Uterus (tissue), 4 donors: ENCODE data around the gene HCK. TPM values are rescaled to one million over a fixed set of nuclear protein-coding genes. Genes with fewer than 3 reads are reported as not detected.

ENCODE experiments used
- DNase-seq, 2 donors: peaks; one replicate each; pipeline ENCODE4 v3.0.0-alpha.2; 2019 to 2020
- H3K27ac ChIP-seq, 2 donors: fragments of 200-600 bp; sonication (generic); 1 replicate in 1 of 2; 2 replicates in 1 of 2; pipeline ENCODE4 v1.5.1; 2016 to 2018
- H3K27me3 ChIP-seq, 2 donors: fragments of 200-600 bp; sonication (generic); one replicate each; pipeline ENCODE4 v1.5.1; 2018 to 2019; ENCODE audit warnings: control low read depth in 1 of 2
- H3K36me3 ChIP-seq, 2 donors: fragments of 200-600 bp; sonication (generic); one replicate each; pipeline ENCODE4 v1.5.1; 2019; ENCODE audit warnings: control low read depth in 1 of 2
- H3K4me1 ChIP-seq, 2 donors: fragments of 200-600 bp; sonication (generic); one replicate each; pipeline ENCODE4 v1.5.1; 2018 to 2019; ENCODE audit warnings: control low read depth in 1 of 2
- H3K4me3 ChIP-seq, 2 donors: fragments of 200-600 bp; sonication (generic); 1 replicate in 1 of 2; 2 replicates in 1 of 2; pipeline ENCODE4 v1.5.1; 2018 to 2019; ENCODE audit warnings: mild to moderate bottlenecking in 1 of 2
- H3K9me3 ChIP-seq, 2 donors: fragments of 200-600 bp; sonication (generic); one replicate each; pipeline ENCODE4 v1.5.1; 2019; ENCODE audit warnings: control low read depth in 1 of 2
- POLR2A ChIP-seq, 2 donors: fragments of 450-650 bp; IDR thresholded peaks; one replicate each; pipeline ENCODE4 v1.6.1; 2016; ENCODE audit warnings: antibody characterized with exemption in 2 of 2, mild to moderate bottlenecking in 1 of 2, moderate library complexity in 1 of 2
- intact Hi-C: fragments of 100-400 bp; cut with DNase I; formaldehyde crosslinking; loops from one replicate; pipeline ENCODE4 v1.15.1; 2023; ENCODE audit warnings: low total_unique reads
- total RNA-seq, 4 donors: library from RNA; depleted of rRNA in 3 of 4; stranded (reverse); fragments of >200 nt in 3 of 4; gene quantifications; one replicate each; pipeline versions ENCODE4 v1.1.0 to v1.2.4, GENCODE V29; 2014 to 2023
- TF ChIP-seq, protein P1 (sequence below), 4 experiments: fragments of 200-600 bp in 2 of 4; fragments of 450-650 bp in 2 of 4; sonication (generic) in 2 of 4; IDR thresholded peaks; one replicate each; pipeline ENCODE4 v1.5.1; 2016 to 2019; ENCODE audit warnings: antibody characterized with exemption in 4 of 4, mild to moderate bottlenecking in 2 of 4, moderate library complexity in 1 of 4
- donor health status: DM: yes; HTN: yes; CAD: no.

HCK gene
- total RNA-seq, 4 donors from 2014 or later, result 1.3 to 7.0 (median 4.1) TPM

DNA sequence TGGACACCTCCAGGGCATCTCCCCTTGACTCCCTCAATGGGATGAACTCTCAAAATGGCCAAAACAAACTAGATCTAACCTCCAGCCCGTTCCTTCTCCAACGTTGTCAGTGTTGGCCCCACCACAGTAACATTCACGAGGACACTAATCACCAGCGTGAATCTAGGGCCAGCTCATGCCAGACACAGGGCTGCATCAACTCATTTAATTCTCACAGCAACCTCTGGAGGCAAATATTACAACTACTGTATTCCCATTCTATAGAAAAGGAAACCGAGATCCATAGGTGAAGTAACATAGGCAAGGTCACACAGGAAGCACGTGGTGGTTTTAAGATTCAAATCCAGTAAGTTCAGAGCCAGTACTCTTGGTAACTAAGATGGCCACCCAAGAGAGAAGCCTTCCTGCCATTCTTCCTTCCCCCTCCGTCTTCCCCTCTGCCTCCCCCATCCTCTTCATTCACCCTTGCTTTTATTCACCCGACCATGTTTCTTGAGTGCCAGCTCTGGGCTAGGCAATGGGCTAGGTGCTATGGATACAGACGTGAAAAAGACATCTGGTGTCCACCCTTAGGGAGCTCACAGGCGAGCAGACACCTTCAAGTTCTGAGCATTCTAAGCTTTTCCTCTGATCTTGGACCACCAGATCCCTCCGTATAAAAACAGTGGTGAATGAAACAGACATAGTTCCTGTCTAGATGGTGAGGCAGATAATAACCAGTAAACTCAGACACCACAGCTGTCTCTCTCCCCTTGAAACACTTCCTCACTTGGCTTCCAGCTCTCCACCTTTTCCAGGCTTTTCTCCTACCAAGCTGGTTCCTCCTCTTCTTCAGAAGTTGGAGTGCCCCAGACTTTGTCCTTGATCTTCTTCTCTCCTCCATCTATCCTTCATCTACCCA is 32.2 kb upstream of the HCK start:
- DNase-seq, result no peak
- Histone ChIP-seq H3K27me3 (peaks cover 4 to 25% of the 10 kb centered on the region in 2 donors), H3K4me1 (peaks cover 0 to 10% of the 10 kb centered on the region in 2 donors), H3K36me3 (no peaks in the 10 kb centered on the region), H3K9me3 (no peaks in the 10 kb centered on the region), H3K27ac (no peak overlapping the region), H3K4me3 (no peak overlapping the region)
- intact Hi-C loops, result no loop called here
- TF ChIP-seq, protein P1, sequence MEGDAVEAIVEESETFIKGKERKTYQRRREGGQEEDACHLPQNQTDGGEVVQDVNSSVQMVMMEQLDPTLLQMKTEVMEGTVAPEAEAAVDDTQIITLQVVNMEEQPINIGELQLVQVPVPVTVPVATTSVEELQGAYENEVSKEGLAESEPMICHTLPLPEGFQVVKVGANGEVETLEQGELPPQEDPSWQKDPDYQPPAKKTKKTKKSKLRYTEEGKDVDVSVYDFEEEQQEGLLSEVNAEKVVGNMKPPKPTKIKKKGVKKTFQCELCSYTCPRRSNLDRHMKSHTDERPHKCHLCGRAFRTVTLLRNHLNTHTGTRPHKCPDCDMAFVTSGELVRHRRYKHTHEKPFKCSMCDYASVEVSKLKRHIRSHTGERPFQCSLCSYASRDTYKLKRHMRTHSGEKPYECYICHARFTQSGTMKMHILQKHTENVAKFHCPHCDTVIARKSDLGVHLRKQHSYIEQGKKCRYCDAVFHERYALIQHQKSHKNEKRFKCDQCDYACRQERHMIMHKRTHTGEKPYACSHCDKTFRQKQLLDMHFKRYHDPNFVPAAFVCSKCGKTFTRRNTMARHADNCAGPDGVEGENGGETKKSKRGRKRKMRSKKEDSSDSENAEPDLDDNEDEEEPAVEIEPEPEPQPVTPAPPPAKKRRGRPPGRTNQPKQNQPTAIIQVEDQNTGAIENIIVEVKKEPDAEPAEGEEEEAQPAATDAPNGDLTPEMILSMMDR (IDR thresholded peaks at IDR 0.05), result no peak
- TF ChIP-seq POLR2A (IDR thresholded peaks at IDR 0.05), result no peak

DNA sequence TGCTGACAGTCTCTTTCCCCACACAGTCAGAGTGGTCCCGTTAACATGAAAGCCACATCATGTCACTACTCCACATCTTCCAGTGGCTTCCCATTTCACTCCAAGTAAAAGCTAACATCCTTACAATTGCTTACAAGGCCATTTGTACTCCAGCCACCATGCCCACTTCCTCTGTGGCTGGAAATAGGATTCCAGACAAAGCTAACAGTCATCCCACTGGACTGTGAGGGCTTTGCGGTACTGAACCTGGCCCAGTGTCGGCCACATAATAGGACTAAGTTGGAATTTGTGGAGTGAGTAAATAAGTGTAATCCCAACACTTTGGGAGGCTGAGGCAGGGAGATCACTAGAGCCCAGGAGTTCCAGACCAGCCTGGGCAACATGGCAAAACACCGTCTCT is 31.0 kb upstream of the HCK start:
- Histone ChIP-seq H3K27ac (no peak overlapping the region), H3K9me3 (no peaks in the 10 kb centered on the region), H3K36me3 (no peaks in the 10 kb centered on the region), H3K4me1 (peaks cover 0 to 10% of the 10 kb centered on the region in 2 donors), H3K27me3 (peaks cover 4 to 25% of the 10 kb centered on the region in 2 donors), H3K4me3 (no peak overlapping the region)
- intact Hi-C loops, result no loop called here
- no peak for TF ChIP-seq POLR2A (IDR thresholded peaks at IDR 0.05)
- TF ChIP-seq, protein P1 (IDR thresholded peaks at IDR 0.05), result no peak
- no peak for DNase-seq

DNA sequence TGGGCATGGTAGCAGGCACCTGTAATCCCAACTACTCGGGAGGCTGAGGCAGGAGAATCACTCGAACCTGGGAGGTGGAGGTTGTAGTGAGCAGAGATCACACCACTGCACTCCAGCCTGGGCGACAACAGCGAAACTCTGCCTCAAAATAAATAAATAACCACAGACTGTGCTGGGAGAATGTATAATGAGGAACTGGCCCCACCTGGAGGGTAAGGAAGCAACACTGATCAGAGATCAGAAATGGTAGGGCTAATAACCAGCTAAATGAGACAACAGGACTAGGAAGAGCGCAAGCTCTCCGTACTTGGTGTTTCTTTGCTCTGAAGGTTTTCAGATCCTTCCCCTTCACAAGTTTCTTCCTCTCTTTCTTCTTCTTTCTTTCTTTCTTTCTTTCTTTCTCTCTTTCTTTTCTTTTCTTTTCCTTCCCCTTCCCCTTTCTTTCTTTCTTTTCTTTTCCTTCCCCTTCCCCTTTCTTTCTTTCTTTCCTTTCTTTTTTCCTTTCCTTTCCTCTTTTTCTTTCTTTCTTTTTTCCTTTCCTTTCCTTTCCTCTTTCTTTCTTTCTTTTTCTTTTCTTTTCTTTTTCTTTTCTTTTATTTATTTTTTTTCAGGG is 27.3 kb upstream of the HCK start:
- no peak for TF ChIP-seq POLR2A (IDR thresholded peaks at IDR 0.05)
- TF ChIP-seq, protein P1 (IDR thresholded peaks at IDR 0.05), result no peak
- H3K9me3 ChIP-seq, result no peaks in the 10 kb centered on the region
- H3K4me3 ChIP-seq, result no peak overlapping the region
- H3K36me3 ChIP-seq, result no peaks in the 10 kb centered on the region
- H3K27ac ChIP-seq, result no peak overlapping the region
- DNase-seq, result no peak
- no peaks in the 10 kb centered on the region for H3K4me1 ChIP-seq
- H3K27me3 ChIP-seq, result peaks cover 0 to 20% of the 10 kb centered on the region in 2 donors
- intact Hi-C loops, result no loop called here

DNA sequence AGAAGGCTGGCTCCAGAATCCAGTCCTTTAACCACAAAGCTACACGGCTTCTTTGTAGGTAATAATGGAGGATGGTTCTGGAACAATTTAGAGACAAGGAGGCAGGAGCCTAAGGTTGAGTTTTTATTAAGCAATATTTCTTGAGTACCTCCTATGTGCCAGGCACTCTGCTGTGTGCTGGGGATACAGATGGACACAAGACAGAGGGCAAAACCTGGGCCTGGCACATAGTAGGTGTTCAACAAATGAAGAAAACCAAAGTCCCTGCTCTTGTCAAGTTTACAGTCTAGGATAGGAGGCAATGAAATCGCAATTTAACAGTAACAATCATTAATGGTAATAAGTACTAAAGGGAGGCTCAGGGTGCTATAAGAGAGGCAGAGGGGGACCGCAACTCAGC is 24.4 kb upstream of the HCK start:
- peaks cover 0 to 7% of the 10 kb centered on the region in 2 donors for H3K27me3 ChIP-seq
- no peak overlapping the region for H3K4me3 ChIP-seq
- H3K27ac ChIP-seq, result no peak overlapping the region
- no peak for DNase-seq
- intact Hi-C loops, result no loop called here
- H3K9me3 ChIP-seq, result no peaks in the 10 kb centered on the region
- H3K36me3 ChIP-seq, result no peaks in the 10 kb centered on the region
- TF ChIP-seq, protein P1 (IDR thresholded peaks at IDR 0.05), result no peak
- no peak for TF ChIP-seq POLR2A (IDR thresholded peaks at IDR 0.05)
- H3K4me1 ChIP-seq, result no peaks in the 10 kb centered on the region
